SK-N-SH (cell line): ENCODE results near the gene WASF3. TPM values are rescaled to one million over a fixed set of nuclear protein-coding genes. Genes with fewer than 3 reads are reported as not detected.

Source experiments
- CTCF ChIA-PET: fragments of 300-600, 350-600 bp; formaldehyde crosslinking; extraction: SDS; loops from one replicate; lab custom pipeline; 2021; lab: Yijun Ruan, JAX
- POLR2A ChIA-PET: fragments of 350-600 bp; sonication (Branson Sonifier 250); formaldehyde crosslinking; extraction: SDS; loops from one replicate; lab custom pipeline; 2020; ENCODE audit warnings: antibody characterized with exemption, inconsistent platforms; lab: Yijun Ruan, JAX
- DNase-seq: peaks from one replicate; pipeline ENCODE4 v3.0.0; 2012
- H2AFZ ChIP-seq: fragments of 200-600 bp; sonication (generic); 2 replicates; pipeline ENCODE4 v1.8.1; 2016; ENCODE audit warnings: antibody characterized with exemption, mild to moderate bottlenecking, low read depth
- H3F3A ChIP-seq: fragments of 200-600 bp; sonication (generic); replicated peaks from 2 replicates; pipeline ENCODE3; 2016; ENCODE audit warnings: antibody characterized with exemption, mild to moderate bottlenecking; ENCODE audit not compliant: insufficient read depth
- H3K27ac ChIP-seq, 2 experiments: fragments of 200-500 bp in 1 of 2; fragments of 200-600 bp in 1 of 2; sonication (Bioruptor generic) in 1 of 2; sonication (generic), shearing (Covaris generic) in 1 of 2; 2 replicates each; pipeline versions ENCODE4 v1.5.1 to v1.6.1; 2014 to 2016; ENCODE audit warnings: low read depth in 2 of 2, inconsistent platforms in 1 of 2, low read length in 1 of 2, mild to moderate bottlenecking in 1 of 2, mixed read lengths in 1 of 2
- H3K27me3 ChIP-seq: fragments of 200-600 bp; sonication (generic), shearing (Covaris generic); 2 replicates; pipeline ENCODE4 v1.6.1; 2016; ENCODE audit warnings: mixed run types; ENCODE audit not compliant: insufficient read depth
- H3K36me3 ChIP-seq, 2 experiments: fragments of 200-500 bp in 1 of 2; fragments of 200-600 bp in 1 of 2; sonication (Bioruptor generic) in 1 of 2; sonication (generic) in 1 of 2; replicated peaks in 1 of 2; 2 replicates each; pipeline versions ENCODE3 to v1.5.1; 2014 to 2016; ENCODE audit warnings: low read length in 1 of 2, mild to moderate bottlenecking in 1 of 2; ENCODE audit not compliant: insufficient read depth in 2 of 2, control insufficient read depth in 1 of 2
- H3K4me1 ChIP-seq, 2 experiments: fragments of 200-500 bp in 1 of 2; fragments of 200-600 bp in 1 of 2; sonication (Bioruptor generic) in 1 of 2; sonication (generic), shearing (Covaris generic) in 1 of 2; 2 replicates each; pipeline versions ENCODE4 v1.5.1 to v1.6.1; 2014 to 2016; ENCODE audit warnings: low read depth in 1 of 2, low read length in 1 of 2, mixed run types in 1 of 2; ENCODE audit not compliant: insufficient read depth in 2 of 2, control insufficient read depth in 1 of 2
- H3K4me2 ChIP-seq: fragments of 200-600 bp; sonication (generic), shearing (Covaris generic); 2 replicates; pipeline ENCODE4 v1.6.1; 2017; ENCODE audit warnings: mixed run types
- H3K4me3 ChIP-seq, 2 experiments: fragments of 200-500 bp in 1 of 2; fragments of 200-600 bp in 1 of 2; sonication (Bioruptor generic) in 1 of 2; sonication (generic), shearing (Covaris generic) in 1 of 2; 2 replicates each; pipeline versions ENCODE4 v1.5.1 to v1.8.1; 2014 to 2016; ENCODE audit warnings: low read depth in 2 of 2, inconsistent platforms in 1 of 2, low read length in 1 of 2, mild to moderate bottlenecking in 1 of 2, mixed read lengths in 1 of 2, moderate library complexity in 1 of 2
- H3K79me2 ChIP-seq: fragments of 200-600 bp; sonication (generic); 2 replicates; pipeline ENCODE4 v1.8.1; 2017; ENCODE audit warnings: mild to moderate bottlenecking; ENCODE audit not compliant: insufficient read depth
- H3K9ac ChIP-seq: fragments of 200-600 bp; sonication (generic); 2 replicates; pipeline ENCODE4 v1.6.1; 2017; ENCODE audit warnings: mixed run types
- H3K9me2 ChIP-seq: fragments of 200-600 bp; sonication (generic); 2 replicates; pipeline ENCODE4 v1.6.1; 2017; ENCODE audit warnings: mixed run types
- H3K9me3 ChIP-seq: fragments of 200-600 bp; sonication (generic); 2 replicates; pipeline ENCODE4 v1.6.1; 2017; ENCODE audit warnings: mixed run types, mild to moderate bottlenecking, moderate library complexity
- H4K20me1 ChIP-seq: fragments of 200-600 bp; sonication (generic); 2 replicates; pipeline ENCODE4 v1.6.1; 2017; ENCODE audit warnings: mild to moderate bottlenecking, mixed run types; ENCODE audit not compliant: insufficient read depth
- ELF1 ChIP-seq: IDR thresholded peaks from 2 replicates; pipeline ENCODE4 v1.4.0; 2012
- EP300 ChIP-seq, 2 experiments: IDR thresholded peaks; 2 replicates each; pipeline versions ENCODE4 v1.4.0 to v1.6.1; 2012; ENCODE audit warnings: borderline replicate concordance in 1 of 2, low read depth in 1 of 2, low read length in 1 of 2
- EZH2phosphoT487 ChIP-seq: fragments of 200-600 bp; sonication (generic); IDR thresholded peaks from 2 replicates; pipeline ENCODE4 v1.6.1; 2017; ENCODE audit warnings: low read depth, mixed run types, mild to moderate bottlenecking, antibody characterized with exemption, moderate library complexity, borderline replicate concordance
- FOSL2 ChIP-seq: IDR thresholded peaks from 2 replicates; pipeline ENCODE4 v1.4.0; 2012; ENCODE audit warnings: low read depth, mild to moderate bottlenecking, moderate library complexity, borderline replicate concordance
- FOXM1 ChIP-seq: IDR thresholded peaks from 2 replicates; pipeline ENCODE4 v1.4.0; 2012; ENCODE audit warnings: low read depth, mild to moderate bottlenecking
- GABPA ChIP-seq: IDR thresholded peaks from 2 replicates; pipeline ENCODE4 v1.4.0; 2012; ENCODE audit warnings: low read depth, mild to moderate bottlenecking
- MXI1 ChIP-seq: IDR thresholded peaks from 2 replicates; pipeline ENCODE4 v1.6.1; 2012; ENCODE audit warnings: mild to moderate bottlenecking, low read depth, low read length, improper control_type of control experiment
- NFIC ChIP-seq: IDR thresholded peaks from 2 replicates; pipeline ENCODE4 v1.4.0; 2012; ENCODE audit warnings: borderline replicate concordance
- NRF1 ChIP-seq: IDR thresholded peaks from 2 replicates; pipeline ENCODE4 v1.6.1; 2012; ENCODE audit warnings: low read depth, mild to moderate bottlenecking, low read length
- POLR2AphosphoS5 ChIP-seq: IDR thresholded peaks from 2 replicates; pipeline ENCODE4 v1.6.1; 2012; ENCODE audit warnings: low read depth, low read length
- RAD21 ChIP-seq: IDR thresholded peaks from 2 replicates; pipeline ENCODE4 v1.6.1; 2012; ENCODE audit warnings: mild to moderate bottlenecking, low read length
- RCOR1 ChIP-seq: fragments of 150-350 bp; IDR thresholded peaks from 2 replicates; pipeline ENCODE4 v1.6.1; 2017; ENCODE audit warnings: antibody characterized with exemption, low read length
- REST ChIP-seq: IDR thresholded peaks from 2 replicates; pipeline ENCODE4 v1.6.1; 2012; ENCODE audit warnings: mild to moderate bottlenecking, low read depth, low read length, moderate library complexity
- RFX5 ChIP-seq: IDR thresholded peaks from 2 replicates; pipeline ENCODE4 v1.6.1; 2012; ENCODE audit warnings: mild to moderate bottlenecking, improper control_type of control experiment, low read length
- RXRA ChIP-seq: IDR thresholded peaks from 2 replicates; pipeline ENCODE4 v1.4.0; 2012; ENCODE audit warnings: low read depth, mild to moderate bottlenecking, borderline replicate concordance
- SIN3A ChIP-seq: IDR thresholded peaks from 2 replicates; pipeline ENCODE4 v1.6.1; 2012; ENCODE audit warnings: low read depth, mild to moderate bottlenecking, low read length, moderate library complexity, borderline replicate concordance
- SMC3 ChIP-seq: IDR thresholded peaks from 2 replicates; pipeline ENCODE4 v1.6.1; 2012; ENCODE audit warnings: low read depth, low read length, improper control_type of control experiment
- TCF12 ChIP-seq: IDR thresholded peaks from 2 replicates; pipeline ENCODE4 v1.4.0; 2012
- TEAD4 ChIP-seq: IDR thresholded peaks from 2 replicates; pipeline ENCODE4 v1.4.0; 2012; ENCODE audit warnings: mild to moderate bottlenecking, borderline replicate concordance; ENCODE audit not compliant: insufficient read depth
- YY1 ChIP-seq: IDR thresholded peaks from 2 replicates; pipeline ENCODE4 v1.4.0; 2012; ENCODE audit warnings: low read depth, mild to moderate bottlenecking
- WGBS: methylation state at CpG from one replicate; pipeline ENCODE4 v1.1.6; 2017; ENCODE audit warnings: low lambda C conversion rate; 5-methylcytosine and 5-hydroxymethylcytosine counted together
- polyA plus RNA-seq, 3 experiments: library from polyadenylated mRNA; depleted of rRNA; stranded (reverse); fragments of >200 nt; gene quantifications; 2 replicates each; pipeline ENCODE4 v1.2.3, GENCODE V29; 2012
- TF ChIP-seq, protein P1 (sequence below): IDR thresholded peaks from 2 replicates; pipeline ENCODE4 v1.4.0; 2012; ENCODE audit warnings: low read depth, borderline replicate concordance

Gene WASF3
- polyA plus RNA-seq, 1 of the 3 experiments (the other 2 are of a cell fraction): 10.4 TPM

GRCh38 chr13:26513931-26514330 lies 43.6 kb upstream of the WASF3 start:
- 42% methylated on average over 6 of the region's 6 CpGs for WGBS
- Histone ChIP-seq H4K20me1 (no peaks in the 10 kb centered on the region), H3K9me3 (no peaks in the 10 kb centered on the region; the same call in 1 of the 2 replicates), H3K4me3 (no peak overlapping the region), H3K4me2 (no peak overlapping the region), H3K27me3 (no peaks in the 10 kb centered on the region; the same call in 1 of the 2 replicates), H2AFZ (no peak overlapping the region), H3K4me1 (no peaks in the 10 kb centered on the region), H3K27ac (no peak overlapping the region), H3K9ac (no peak overlapping the region), H3K79me2 (no peaks in the 10 kb centered on the region), H3K9me2 (no peaks in the 10 kb centered on the region), H3K36me3 (no peaks in the 10 kb centered on the region), H3F3A (no peaks in the 10 kb centered on the region)
- DNase-seq: no peak
- TF ChIP-seq NRF1: no peak
- no peak for TF ChIP-seq FOSL2
- TF ChIP-seq EP300 (IDR thresholded peaks at IDR 0.05; ENCODE audit: borderline replicate concordance in 1 of 2, low read depth in 1 of 2, low read length in 1 of 2): no peak
- TF ChIP-seq RCOR1: no peak
- TF ChIP-seq NFIC: no peak
- no peak for TF ChIP-seq SMC3
- TF ChIP-seq TCF12: no peak
- POLR2A ChIA-PET: no interaction called here
- CTCF ChIA-PET: interaction anchor here (0.6 to 0.9 kb wide), 2 partner anchors 9 to 17 kb away, joined by 3 read pairs; no protein-coding TSS in a partner anchor

DNA sequence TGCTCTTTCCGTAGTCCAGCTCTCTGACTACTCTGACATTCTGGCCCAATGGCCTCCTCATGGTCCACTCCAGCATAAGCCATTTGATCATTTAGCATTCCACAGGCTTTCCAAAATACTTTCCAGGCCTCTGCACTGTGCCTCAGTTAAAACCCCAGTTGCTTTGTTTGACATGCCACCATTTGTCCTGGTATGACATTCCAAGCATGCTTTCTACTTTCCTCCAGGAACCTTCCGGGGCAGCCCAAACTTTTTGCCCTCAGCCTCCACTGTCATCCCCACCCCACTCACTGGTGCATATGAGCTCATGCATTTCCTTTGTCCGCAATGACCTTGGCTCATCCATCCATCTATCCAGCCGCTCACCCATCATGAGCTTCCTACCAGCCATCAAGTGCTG lies 41.8 kb upstream of the WASF3 start:
- CTCF ChIA-PET: interaction anchor here (1.0 kb wide), 1 partner anchor 331 kb away, joined by 3 read pairs; no protein-coding TSS in a partner anchor
- no peaks in the 10 kb centered on the region for H3K9me3 ChIP-seq
- H3K4me1 ChIP-seq: no peaks in the 10 kb centered on the region
- DNase-seq: no peak
- no peaks in the 10 kb centered on the region for H3K36me3 ChIP-seq
- H4K20me1 ChIP-seq: no peaks in the 10 kb centered on the region
- no peaks in the 10 kb centered on the region; the same call in 1 of the 2 replicates for H3K27me3 ChIP-seq
- POLR2A ChIA-PET: no interaction called here
- H3K4me3 ChIP-seq: no peak overlapping the region
- no peak overlapping the region for H3K27ac ChIP-seq
- H3K9me2 ChIP-seq: no peaks in the 10 kb centered on the region
- H3K4me2 ChIP-seq: no peak overlapping the region
- TF ChIP-seq SMC3: no peak
- TF ChIP-seq EZH2phosphoT487: no peak
- TF ChIP-seq REST: no peak
- TF ChIP-seq FOXM1: no peak
- TF ChIP-seq YY1: no peak
- TF ChIP-seq RAD21: no peak
- TF ChIP-seq FOSL2: no peak
- no peak for TF ChIP-seq RFX5
- TF ChIP-seq GABPA: no peak
- TF ChIP-seq ELF1: no peak
- TF ChIP-seq RCOR1: no peak
- TF ChIP-seq SIN3A: no peak
- no peak for TF ChIP-seq MXI1
- TF ChIP-seq NFIC: no peak
- TF ChIP-seq POLR2AphosphoS5: no peak
- TF ChIP-seq TEAD4: no peak
- TF ChIP-seq, protein P1, sequence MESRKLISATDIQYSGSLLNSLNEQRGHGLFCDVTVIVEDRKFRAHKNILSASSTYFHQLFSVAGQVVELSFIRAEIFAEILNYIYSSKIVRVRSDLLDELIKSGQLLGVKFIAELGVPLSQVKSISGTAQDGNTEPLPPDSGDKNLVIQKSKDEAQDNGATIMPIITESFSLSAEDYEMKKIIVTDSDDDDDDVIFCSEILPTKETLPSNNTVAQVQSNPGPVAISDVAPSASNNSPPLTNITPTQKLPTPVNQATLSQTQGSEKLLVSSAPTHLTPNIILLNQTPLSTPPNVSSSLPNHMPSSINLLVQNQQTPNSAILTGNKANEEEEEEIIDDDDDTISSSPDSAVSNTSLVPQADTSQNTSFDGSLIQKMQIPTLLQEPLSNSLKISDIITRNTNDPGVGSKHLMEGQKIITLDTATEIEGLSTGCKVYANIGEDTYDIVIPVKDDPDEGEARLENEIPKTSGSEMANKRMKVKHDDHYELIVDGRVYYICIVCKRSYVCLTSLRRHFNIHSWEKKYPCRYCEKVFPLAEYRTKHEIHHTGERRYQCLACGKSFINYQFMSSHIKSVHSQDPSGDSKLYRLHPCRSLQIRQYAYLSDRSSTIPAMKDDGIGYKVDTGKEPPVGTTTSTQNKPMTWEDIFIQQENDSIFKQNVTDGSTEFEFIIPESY: no peak
- TF ChIP-seq RXRA: no peak
- H3F3A ChIP-seq: no peaks in the 10 kb centered on the region
- no peaks in the 10 kb centered on the region for H3K79me2 ChIP-seq
- WGBS: 76% methylated on average over 4 of the region's 4 CpGs
- H3K9ac ChIP-seq: no peak overlapping the region
- no peak overlapping the region for H2AFZ ChIP-seq
